GM12873 (cell line): ENCODE results near the gene AP1B1.

Experiments used
- CTCF ChIP-seq: IDR thresholded peaks from 2 replicates; pipeline ENCODE4 v1.5.1; 2012; ENCODE audit warnings: low read depth, mild to moderate bottlenecking, moderate library complexity, low read length, control low read depth; ENCODE audit not compliant: insufficient read depth; ENCODE audit errors: missing control alignments

Gene AP1B1

GRCh38 chr22:29346659-29347058 lies 41.7 kb downstream of the AP1B1 start:
- no peak for TF ChIP-seq CTCF

- TF ChIP-seq CTCF = no peak
Observed at GRCh38 chr22:29345932-29346331, 42.4 kb downstream of the AP1B1 start.

- TF ChIP-seq CTCF = no peak
Observed at GRCh38 chr22:29344137-29344536, 44.2 kb downstream of the AP1B1 start.

GRCh38 chr22:29343313-29343805 lies 45.0 kb downstream of the AP1B1 start:
- no peak for TF ChIP-seq CTCF

- no peak for TF ChIP-seq CTCF
Observed at GRCh38 chr22:29342577-29343312, 45.6 kb downstream of the AP1B1 start.

GRCh38 chr22:29342177-29342576 lies 46.2 kb downstream of the AP1B1 start:
- TF ChIP-seq CTCF = no peak

- TF ChIP-seq CTCF = no peak
Observed at GRCh38 chr22:29341849-29342127, 46.6 kb downstream of the AP1B1 start.
